Measurements from ENCODE around the gene EVI5.

The EVI5 gene

DNA sequence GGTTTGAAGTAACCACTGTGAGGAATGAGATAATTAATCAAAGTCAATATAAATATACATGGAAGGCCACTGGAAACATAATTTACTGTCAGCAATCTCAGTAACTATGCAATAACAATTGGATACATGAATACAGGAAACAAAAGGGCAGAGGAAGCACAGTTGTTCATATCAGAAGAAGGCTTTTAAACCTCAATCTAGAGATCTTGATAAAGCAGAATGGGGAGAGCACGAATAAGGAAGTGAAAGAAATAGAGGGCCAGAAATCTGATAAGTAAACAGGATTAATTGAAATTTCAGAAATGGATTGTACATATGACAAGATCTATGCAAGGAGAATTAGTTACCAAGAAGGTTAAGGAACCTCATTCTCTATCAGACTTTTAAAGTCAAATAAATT, 93.0 kb downstream of the EVI5 start:
- no peak overlapping the region for H3K27ac ChIP-seq (ENCODE audit: low read depth, low read length, poor library complexity, severe bottlenecking)
- TF ChIP-seq, protein P1, sequence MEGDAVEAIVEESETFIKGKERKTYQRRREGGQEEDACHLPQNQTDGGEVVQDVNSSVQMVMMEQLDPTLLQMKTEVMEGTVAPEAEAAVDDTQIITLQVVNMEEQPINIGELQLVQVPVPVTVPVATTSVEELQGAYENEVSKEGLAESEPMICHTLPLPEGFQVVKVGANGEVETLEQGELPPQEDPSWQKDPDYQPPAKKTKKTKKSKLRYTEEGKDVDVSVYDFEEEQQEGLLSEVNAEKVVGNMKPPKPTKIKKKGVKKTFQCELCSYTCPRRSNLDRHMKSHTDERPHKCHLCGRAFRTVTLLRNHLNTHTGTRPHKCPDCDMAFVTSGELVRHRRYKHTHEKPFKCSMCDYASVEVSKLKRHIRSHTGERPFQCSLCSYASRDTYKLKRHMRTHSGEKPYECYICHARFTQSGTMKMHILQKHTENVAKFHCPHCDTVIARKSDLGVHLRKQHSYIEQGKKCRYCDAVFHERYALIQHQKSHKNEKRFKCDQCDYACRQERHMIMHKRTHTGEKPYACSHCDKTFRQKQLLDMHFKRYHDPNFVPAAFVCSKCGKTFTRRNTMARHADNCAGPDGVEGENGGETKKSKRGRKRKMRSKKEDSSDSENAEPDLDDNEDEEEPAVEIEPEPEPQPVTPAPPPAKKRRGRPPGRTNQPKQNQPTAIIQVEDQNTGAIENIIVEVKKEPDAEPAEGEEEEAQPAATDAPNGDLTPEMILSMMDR (IDR thresholded peaks at IDR 0.05; ENCODE audit: low read length): no peak
- TF ChIP-seq EZH2 (IDR thresholded peaks at IDR 0.05; ENCODE audit: borderline replicate concordance, low read length): no peak

GRCh38 chr1:92690212-92690906, 94.5 kb downstream of the EVI5 start:
- Histone ChIP-seq H3K27ac (ENCODE audit: low read depth, low read length, poor library complexity, severe bottlenecking) (no peak overlapping the region), H3K4me2 (ENCODE audit: low read length) (no peak overlapping the region), H3K4me1 (ENCODE audit: insufficient read depth, low read length, severe bottlenecking) (peaks cover 3% of the 10 kb centered on the region), H3K4me3 (ENCODE audit: low read depth, low read length, poor library complexity, severe bottlenecking) (no peak overlapping the region), H3K27me3 (ENCODE audit: insufficient read depth, low read length) (no peaks in the 10 kb centered on the region), H2AFZ (ENCODE audit: low read length) (no peak overlapping the region), H3F3A (ENCODE audit: insufficient read depth, low read length) (no peaks in the 10 kb centered on the region), H3K36me3 (ENCODE audit: insufficient read depth, low read length) (no peaks in the 10 kb centered on the region), H3K79me2 (ENCODE audit: insufficient read depth, low read length) (no peaks in the 10 kb centered on the region), H4K20me1 (ENCODE audit: insufficient read depth, low read length) (no peaks in the 10 kb centered on the region), H3K9ac (ENCODE audit: low read length) (no peak overlapping the region), H3K9me2 (ENCODE audit: low read depth, low read length) (no peaks in the 10 kb centered on the region), H3K9me3 (ENCODE audit: low read length) (no peaks in the 10 kb centered on the region)
- TF ChIP-seq EZH2 (IDR thresholded peaks at IDR 0.05; ENCODE audit: borderline replicate concordance, low read length): no peak
- TF ChIP-seq, protein P1 (IDR thresholded peaks at IDR 0.05; ENCODE audit: low read length): no peak

More for the DNA sequence above, 93.0 kb downstream of the EVI5 start:
- Histone ChIP-seq H4K20me1 (ENCODE audit: insufficient read depth, low read length) (no peaks in the 10 kb centered on the region), H3K4me1 (ENCODE audit: insufficient read depth, low read length, severe bottlenecking) (peaks cover 3% of the 10 kb centered on the region), H3K4me3 (ENCODE audit: low read depth, low read length, poor library complexity, severe bottlenecking) (no peak overlapping the region), H3K4me2 (ENCODE audit: low read length) (no peak overlapping the region), H3K36me3 (ENCODE audit: insufficient read depth, low read length) (no peaks in the 10 kb centered on the region), H3K27me3 (ENCODE audit: insufficient read depth, low read length) (no peaks in the 10 kb centered on the region), H3K9me2 (ENCODE audit: low read depth, low read length) (no peaks in the 10 kb centered on the region), H3K9ac (ENCODE audit: low read length) (no peak overlapping the region), H3K79me2 (ENCODE audit: insufficient read depth, low read length) (no peaks in the 10 kb centered on the region), H3F3A (ENCODE audit: insufficient read depth, low read length) (no peaks in the 10 kb centered on the region), H2AFZ (ENCODE audit: low read length) (no peak overlapping the region), H3K9me3 (ENCODE audit: low read length) (no peaks in the 10 kb centered on the region)

GRCh38 chr1:92679980-92680379, 104.9 kb downstream of the EVI5 start:
- no peak for TF ChIP-seq EZH2 (IDR thresholded peaks at IDR 0.05; ENCODE audit: borderline replicate concordance, low read length)
- TF ChIP-seq, protein P1 (IDR thresholded peaks at IDR 0.05; ENCODE audit: low read length): no peak
- Histone ChIP-seq H3K4me3 (ENCODE audit: low read depth, low read length, poor library complexity, severe bottlenecking) (no peak overlapping the region), H3F3A (ENCODE audit: insufficient read depth, low read length) (no peaks in the 10 kb centered on the region), H3K9me2 (ENCODE audit: low read depth, low read length) (no peaks in the 10 kb centered on the region), H2AFZ (ENCODE audit: low read length) (no peak overlapping the region), H3K27ac (ENCODE audit: low read depth, low read length, poor library complexity, severe bottlenecking) (no peak overlapping the region), H3K4me1 (ENCODE audit: insufficient read depth, low read length, severe bottlenecking) (no peaks in the 10 kb centered on the region), H3K27me3 (ENCODE audit: insufficient read depth, low read length) (no peaks in the 10 kb centered on the region), H3K9ac (ENCODE audit: low read length) (no peak overlapping the region), H4K20me1 (ENCODE audit: insufficient read depth, low read length) (no peaks in the 10 kb centered on the region), H3K9me3 (ENCODE audit: low read length) (no peaks in the 10 kb centered on the region), H3K79me2 (ENCODE audit: insufficient read depth, low read length) (no peaks in the 10 kb centered on the region), H3K4me2 (ENCODE audit: low read length) (no peak overlapping the region), H3K36me3 (ENCODE audit: insufficient read depth, low read length) (no peaks in the 10 kb centered on the region)

Measured in OCI-LY1 (cell line).